KOPT-K1 (cell line): ENCODE results near the gene SERINC5.
"Not testable (repeated sequence)": the region's sequence is repeated elsewhere in the genome, so short reads cannot be mapped to it uniquely, and the experiment has no call there.

Experiments used
- H3K27ac ChIP-seq: fragments of 200-600 bp; sonication (generic); 2 replicates; pipeline ENCODE4 v1.5.1; 2016; ENCODE audit warnings: antibody characterized with exemption, mild to moderate bottlenecking, low read depth, low read length; ENCODE audit not compliant: poor library complexity, severe bottlenecking
- H3K36me3 ChIP-seq: fragments of 200-600 bp; sonication (generic); 2 replicates; pipeline ENCODE4 v1.5.1; 2017; ENCODE audit warnings: antibody characterized with exemption, mild to moderate bottlenecking, low read length, moderate library complexity; ENCODE audit not compliant: insufficient read depth
- H3K9me3 ChIP-seq: fragments of 200-600 bp; sonication (generic); 2 replicates; pipeline ENCODE4 v1.5.1; 2017; ENCODE audit warnings: antibody characterized with exemption, low read length, mild to moderate bottlenecking; ENCODE audit not compliant: insufficient read depth, poor library complexity, severe bottlenecking

Gene SERINC5

DNA sequence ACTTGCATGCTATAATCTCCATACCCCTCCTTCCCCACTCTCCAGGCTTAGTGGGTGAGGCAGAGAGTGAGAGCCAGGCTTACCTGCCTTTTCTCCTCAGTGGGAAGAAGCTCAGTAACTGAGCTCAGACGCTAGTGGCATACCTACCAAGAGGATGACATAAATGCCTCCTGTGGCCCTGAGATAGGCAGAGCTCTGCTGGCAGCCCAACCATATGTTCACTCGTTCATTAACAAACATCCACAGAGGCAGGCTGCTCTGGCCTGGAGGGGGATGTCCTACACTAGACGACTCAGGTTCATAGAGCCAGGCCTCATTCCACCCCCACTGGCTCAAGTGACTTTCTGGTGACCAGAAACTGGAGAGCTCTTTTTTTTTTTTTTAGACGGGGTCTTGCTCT is 139.4 kb downstream of the SERINC5 start:
- Histone ChIP-seq H3K36me3 (peaks cover 4% of the 10 kb centered on the region; the same call in 1 of the 2 replicates), H3K9me3 (peaks cover 31% of the 10 kb centered on the region), H3K27ac (no peak overlapping the region)

DNA sequence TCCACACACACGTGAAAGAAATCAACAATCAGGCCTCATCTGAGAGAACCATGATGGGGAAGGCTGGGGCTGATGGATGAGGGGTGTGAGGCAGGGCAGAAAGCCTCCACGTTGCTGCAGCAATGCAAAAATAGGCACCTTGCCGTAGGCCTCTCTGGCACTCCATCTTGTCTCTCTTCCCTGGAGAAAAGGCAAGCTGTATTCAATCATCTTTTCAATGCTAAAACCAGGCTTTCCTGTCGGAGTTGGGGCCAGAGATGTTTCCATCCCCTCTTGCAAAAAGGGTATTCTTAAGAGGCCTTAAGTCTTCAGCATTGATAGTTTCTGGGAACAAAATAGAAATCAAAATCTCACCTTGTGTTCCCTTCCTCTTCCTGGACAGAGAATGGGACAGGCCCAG is 139.8 kb downstream of the SERINC5 start:
- H3K27ac ChIP-seq = no peak overlapping the region
- H3K9me3 ChIP-seq = peaks cover 26% of the 10 kb centered on the region
- peaks cover 4% of the 10 kb centered on the region; the same call in 1 of the 2 replicates for H3K36me3 ChIP-seq

DNA sequence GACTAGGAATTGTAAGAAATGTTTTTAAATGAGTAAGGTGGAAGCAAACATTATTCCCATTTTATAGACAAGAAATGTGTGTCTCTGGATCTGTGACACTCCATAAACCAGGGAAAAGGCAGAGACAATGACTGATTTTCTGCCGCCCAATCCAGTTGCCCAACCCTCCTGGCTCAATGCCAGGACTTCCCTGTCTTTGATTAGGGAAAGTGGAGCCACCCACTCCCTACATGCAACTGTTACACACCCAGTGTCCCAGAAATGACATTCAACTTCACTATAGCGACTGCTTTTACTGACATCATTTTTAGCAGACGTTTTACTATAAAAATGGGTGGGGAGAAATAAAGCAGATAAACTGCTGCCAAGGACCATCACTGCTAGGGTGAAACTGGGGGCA is 141.0 kb downstream of the SERINC5 start:
- H3K27ac ChIP-seq = no peak overlapping the region
- peaks cover 4% of the 10 kb centered on the region; the same call in 1 of the 2 replicates for H3K36me3 ChIP-seq

DNA sequence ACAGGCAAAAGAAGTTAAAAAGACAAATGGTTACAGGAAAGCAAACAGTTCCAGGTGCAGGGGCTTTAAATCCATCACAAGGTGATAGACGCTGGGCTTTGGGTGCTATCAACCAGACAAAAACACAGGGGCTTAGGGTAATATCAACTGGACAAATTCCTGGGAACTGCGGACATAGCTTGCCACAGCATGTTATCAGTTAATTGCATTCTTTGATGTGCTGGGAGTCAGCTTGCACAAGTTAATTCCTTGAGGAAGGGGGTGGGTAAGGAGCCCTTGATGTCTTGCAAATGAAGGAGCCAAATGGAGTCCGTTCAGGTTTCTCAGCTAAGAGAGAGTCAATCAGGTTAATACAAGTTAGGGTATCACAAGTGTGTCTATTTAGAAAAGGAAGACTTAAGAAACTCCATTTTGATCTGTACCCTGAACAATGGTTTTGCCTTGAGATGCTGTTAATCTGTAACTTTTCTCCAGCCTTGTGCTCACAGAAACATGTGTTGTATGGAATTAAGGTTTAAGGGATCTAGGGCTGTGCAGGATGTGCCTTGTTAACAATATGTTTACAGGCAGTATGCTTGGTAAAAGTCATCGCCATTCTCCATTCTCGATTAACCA is 144.4 kb downstream of the SERINC5 start:
- H3K9me3 ChIP-seq = peaks cover 18% of the 10 kb centered on the region
- not testable (repeated sequence) for H3K36me3 ChIP-seq, H3K27ac ChIP-seq

More for the DNA sequence above, 141.0 kb downstream of the SERINC5 start:
- H3K9me3 ChIP-seq = peaks cover 26% of the 10 kb centered on the region

DNA sequence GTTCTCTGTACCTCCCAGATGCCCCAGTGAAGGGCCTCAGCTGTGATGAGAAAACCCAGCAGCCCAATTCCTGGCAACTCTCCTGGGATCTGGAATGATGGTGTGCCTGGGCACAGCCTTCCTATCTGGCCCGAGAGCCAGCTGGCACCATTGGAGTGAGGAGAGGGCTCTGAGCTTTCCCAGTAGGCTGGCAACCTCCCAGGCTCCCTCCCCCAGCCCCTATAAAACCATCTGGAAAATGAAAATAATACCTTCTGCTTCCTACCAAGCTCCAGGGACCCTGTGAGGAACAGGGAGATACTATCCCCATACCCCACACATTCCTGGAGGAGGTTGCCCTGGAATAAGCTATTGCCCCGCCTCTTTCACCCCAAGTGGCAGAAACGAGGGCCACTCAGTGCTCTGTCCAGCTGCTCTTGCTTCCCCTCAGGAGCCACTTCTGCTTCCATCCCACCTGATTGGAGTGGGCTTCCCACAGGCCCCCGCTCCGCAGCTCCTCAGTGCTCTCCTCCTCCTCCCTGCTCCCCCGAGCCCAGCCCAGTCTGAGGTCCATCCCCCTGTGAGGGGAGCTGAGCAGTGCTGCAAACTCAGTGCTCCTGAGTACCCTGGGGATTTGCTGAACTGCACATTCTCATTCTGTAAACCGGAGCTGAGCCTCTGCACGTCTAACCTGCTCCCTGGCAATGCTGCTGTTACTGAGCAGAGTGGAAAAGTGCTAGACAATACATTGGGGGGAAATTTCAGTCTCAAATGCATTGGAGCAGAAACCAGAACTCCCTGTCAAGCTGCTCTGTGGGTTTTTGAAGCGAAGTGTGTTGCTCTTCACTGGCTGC is 146.0 kb downstream of the SERINC5 start:
- Histone ChIP-seq H3K9me3 (peaks cover 16% of the 10 kb centered on the region), H3K36me3 (peaks cover 4% of the 10 kb centered on the region; the same call in 1 of the 2 replicates), H3K27ac (no peak overlapping the region)

DNA sequence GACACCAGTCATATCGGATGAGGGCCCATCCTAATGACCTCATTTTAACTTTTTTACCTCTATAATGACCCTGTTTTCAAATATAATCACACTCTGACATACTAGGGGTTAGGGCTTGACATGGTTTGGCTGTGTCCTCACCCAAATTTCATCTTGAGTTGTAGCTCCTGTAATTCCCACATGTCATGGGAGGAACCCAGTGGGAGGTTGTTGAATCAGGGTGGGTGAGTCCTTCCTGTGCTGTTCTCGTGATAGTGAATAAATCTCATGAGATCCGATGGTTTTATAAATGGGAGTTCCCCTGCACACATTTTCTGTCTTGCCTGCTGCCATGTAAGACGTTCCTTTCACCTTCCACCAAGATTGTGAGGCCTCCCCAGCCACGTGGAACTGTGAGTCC is 148.9 kb downstream of the SERINC5 start:
- Histone ChIP-seq H3K9me3 (no peaks in the 10 kb centered on the region), H3K36me3 (no peaks in the 10 kb centered on the region), H3K27ac (peak overlapping the region; percentile 60)

DNA sequence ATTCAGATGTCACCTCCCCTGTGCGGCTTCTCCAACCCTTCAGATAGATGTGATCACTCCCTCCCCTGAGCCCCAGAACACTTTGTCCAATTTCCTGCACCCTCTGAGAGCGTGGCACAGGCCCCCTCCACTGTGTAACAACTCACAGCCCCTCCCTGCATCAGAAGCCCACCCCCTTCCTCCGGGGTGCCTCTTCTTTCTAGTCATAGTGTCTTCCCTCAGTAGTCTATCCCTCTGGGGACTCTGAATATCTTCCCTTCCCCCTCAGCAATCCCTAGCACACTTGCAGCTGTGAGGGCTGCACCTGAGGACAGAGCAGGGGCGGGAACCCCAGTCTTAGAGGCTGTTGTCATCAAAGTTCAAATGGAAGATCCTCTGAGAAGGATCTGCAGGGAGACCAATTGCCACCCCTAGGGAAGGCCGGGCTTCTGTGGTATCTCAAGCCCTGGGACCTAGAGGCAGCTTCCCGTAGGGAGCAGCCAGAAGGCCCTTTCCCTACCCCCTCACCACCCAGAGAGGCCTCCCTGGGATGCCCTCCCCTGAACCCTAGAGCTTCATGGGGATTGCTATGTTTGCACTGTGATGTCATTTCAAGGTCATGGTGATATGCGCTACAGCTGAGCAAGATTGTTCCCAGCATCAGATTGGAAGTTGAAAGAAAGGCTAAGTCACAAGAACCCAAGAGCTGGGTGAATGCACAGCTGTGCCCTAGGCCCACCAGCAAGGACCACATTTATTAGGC is 150.0 kb downstream of the SERINC5 start:
- no peaks in the 10 kb centered on the region for H3K9me3 ChIP-seq
- H3K36me3 ChIP-seq = no peaks in the 10 kb centered on the region
- peak overlapping the region; percentile 60 for H3K27ac ChIP-seq

DNA sequence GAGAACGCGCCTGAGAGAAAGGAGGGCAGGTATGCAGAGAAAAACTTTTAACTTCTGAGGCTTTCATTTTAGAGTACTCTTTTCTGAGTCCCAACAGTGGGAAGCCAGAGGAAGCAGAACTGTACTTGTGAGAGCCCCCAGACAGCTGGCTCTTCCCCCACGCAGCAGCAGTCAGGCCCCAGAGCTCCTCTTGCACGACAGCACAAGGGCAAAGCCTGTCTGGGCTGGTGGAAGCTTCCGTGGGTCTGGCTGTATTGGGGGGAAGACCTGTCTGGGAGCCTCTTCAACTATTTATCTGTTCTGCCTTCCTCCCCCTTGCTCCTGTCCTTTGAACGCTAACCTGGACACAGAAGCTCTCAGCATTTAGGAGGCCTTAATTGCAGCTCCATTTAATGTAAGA is 152.5 kb downstream of the SERINC5 start:
- no peaks in the 10 kb centered on the region for H3K9me3 ChIP-seq
- peak overlapping the region; percentile 60 for H3K27ac ChIP-seq
- no peaks in the 10 kb centered on the region for H3K36me3 ChIP-seq

DNA sequence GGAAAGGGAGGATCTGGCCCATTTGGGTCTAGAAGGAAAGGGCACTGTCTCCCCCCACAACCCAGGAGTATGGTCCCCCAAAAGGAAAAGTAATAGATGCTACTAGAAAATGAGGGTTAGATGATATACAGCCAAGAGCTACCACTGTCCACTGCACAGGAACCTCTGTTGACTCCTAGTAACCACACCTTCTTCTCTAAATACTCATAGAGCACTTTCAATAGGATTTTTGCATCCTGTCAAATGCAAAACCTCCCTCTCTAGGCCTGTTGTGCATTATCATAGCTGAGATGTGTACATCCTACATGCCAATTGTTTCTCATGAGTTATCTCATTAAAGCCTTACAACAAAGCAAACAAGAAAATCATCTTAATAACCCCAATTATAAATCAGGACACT is 153.9 kb downstream of the SERINC5 start:
- Histone ChIP-seq H3K27ac (peak overlapping the region; percentile 60), H3K36me3 (no peaks in the 10 kb centered on the region), H3K9me3 (no peaks in the 10 kb centered on the region)

DNA sequence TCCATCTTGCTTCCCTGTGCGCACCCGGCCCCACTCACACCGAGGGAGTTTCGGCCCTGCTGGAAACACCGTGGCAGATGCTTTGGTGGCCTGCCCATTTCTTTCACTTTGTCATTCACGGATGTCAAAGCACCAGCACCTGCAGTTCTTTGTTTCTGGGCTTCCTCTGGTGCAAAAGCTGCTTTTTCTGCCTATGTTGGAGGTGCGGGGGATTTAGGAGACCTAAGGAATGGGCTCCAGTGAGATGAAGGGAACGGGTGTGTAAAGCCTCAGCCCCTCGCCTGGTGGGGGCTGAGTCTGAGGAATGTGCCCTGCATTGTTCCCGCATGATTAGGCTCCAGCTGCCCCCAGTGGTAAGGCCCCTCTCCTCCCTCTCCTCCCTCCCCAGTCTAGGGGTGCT is 158.4 kb downstream of the SERINC5 start:
- no peaks in the 10 kb centered on the region for H3K9me3 ChIP-seq
- peak overlapping the region; percentile 59 for H3K27ac ChIP-seq
- H3K36me3 ChIP-seq = no peaks in the 10 kb centered on the region

DNA sequence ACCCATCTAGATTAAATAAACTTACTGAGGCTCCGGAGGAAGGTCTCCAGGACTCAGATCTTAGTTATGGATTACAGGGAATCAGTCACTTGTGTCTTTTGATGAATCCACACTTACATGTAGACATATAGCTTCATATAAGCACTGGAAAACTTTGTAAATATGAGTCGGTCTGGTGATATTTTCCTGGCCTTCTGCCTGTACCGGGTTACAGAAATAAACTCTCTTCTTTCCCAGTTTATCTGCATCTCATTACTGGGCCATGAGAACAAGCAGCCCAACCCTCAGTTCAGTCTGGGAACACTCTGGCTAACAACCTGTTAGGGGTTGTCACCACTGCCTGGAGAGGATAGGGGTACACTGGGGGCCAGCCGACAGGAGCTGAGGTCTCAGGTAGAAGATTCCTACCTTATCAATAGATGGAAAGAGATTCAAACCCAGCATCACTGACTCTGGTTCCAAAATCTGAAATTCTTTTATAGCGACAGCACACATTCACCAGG is 161.6 kb downstream of the SERINC5 start:
- Histone ChIP-seq H3K36me3 (no peaks in the 10 kb centered on the region), H3K27ac (peak overlapping the region; percentile 89), H3K9me3 (no peaks in the 10 kb centered on the region)

DNA sequence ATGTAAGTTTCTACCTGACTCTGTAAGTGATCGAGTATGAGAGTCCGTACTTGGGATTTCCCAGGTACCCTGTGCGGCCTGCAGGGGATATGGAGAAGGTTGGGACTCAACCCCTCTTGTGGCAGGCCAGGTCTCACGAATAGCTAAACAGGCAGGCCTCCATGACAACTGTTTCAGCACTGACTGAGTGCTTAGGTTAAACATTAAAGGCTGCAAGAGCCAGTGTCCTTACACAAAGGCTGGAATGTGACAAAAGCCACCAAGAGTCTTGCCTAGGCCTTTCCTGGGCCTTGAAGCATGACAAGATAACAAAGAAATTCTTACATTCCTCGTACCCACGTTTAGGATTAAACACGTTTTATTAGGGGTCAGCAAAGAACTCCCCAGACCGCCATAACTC is 162.1 kb downstream of the SERINC5 start:
- H3K36me3 ChIP-seq = no peaks in the 10 kb centered on the region
- no peaks in the 10 kb centered on the region for H3K9me3 ChIP-seq
- H3K27ac ChIP-seq = peak overlapping the region; percentile 89

DNA sequence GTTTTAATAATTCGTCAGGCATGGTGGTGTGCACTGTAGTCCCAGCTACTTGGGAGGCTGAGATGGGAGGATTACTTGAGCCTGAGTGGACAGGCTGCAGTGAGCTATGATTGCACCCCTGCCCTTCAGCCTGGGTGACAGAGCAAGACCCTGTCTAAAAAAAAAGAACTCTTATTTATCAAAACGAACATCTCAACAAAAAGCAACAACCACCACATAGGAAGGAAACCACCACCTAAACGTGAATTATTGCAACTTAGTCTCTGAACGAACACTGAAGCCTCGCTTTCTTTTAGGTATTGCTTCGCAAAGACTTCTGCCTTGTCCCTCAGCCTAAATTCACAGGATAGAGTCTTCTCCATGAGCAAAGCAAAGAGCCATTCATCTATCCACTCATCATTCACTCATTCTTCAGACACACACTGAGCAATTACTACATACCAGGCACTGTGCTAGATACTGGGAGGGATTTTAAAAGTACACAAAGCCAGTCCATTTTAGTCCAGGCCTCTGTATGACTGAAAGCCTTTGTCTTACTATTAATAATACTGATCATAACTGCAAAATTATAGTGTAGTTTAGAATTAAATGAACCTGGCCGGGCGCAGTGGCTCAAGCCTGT is 163.3 kb downstream of the SERINC5 start:
- Histone ChIP-seq H3K9me3 (no peaks in the 10 kb centered on the region), H3K36me3 (no peaks in the 10 kb centered on the region), H3K27ac (peak overlapping the region; percentile 89)

DNA sequence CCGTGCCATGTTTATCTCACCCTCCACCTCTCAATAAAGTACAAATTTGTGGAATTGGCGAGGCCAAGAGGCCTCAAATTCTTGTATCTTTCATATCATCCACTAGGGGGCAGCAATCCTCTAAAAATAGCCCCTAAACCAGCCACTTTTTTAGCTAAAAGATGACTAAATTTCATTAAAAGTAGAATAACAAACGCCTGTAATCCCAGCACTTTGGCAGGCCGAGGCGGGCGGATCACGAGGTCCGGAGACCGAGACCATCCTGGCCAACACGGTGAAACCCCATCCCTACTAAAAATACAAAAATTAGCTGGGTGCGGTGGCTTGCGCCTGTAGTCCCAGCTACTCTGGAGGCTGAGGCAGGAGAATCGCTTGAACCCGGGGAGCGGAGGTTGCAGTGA is 164.1 kb downstream of the SERINC5 start:
- H3K36me3 ChIP-seq, H3K9me3 ChIP-seq: not testable (repeated sequence)
- peak overlapping the region; percentile 89 for H3K27ac ChIP-seq

DNA sequence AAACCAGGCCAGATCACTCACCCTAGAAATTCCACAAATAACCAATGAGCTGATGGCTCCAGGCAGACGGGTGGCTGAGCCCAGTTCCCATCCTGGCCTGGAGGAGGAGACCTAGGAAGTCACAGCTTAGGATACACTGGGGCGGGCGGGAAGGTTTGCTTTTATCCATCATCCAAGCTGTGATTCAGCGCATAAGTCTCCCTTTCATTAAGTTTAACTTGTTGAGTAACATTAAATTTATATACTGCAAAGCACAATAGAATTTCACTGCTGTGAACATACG is 165.0 kb downstream of the SERINC5 start:
- Histone ChIP-seq H3K36me3 (no peaks in the 10 kb centered on the region), H3K27ac (no peak overlapping the region), H3K9me3 (no peaks in the 10 kb centered on the region)
